Measurements from ENCODE around the gene KLHL11.

GRCh38 chr17:41813152-41813680 lies 52.0 kb downstream of the KLHL11 start:
- no peak for TF ChIP-seq TAF1 (IDR thresholded peaks at IDR 0.05; ENCODE audit: low read depth, low read length)
- TF ChIP-seq EP300 (IDR thresholded peaks at IDR 0.05; ENCODE audit: borderline replicate concordance in 1 of 2, low read depth in 2 of 2, low read length in 2 of 2): no peak
- no peak for TF ChIP-seq RNF2 (IDR thresholded peaks at IDR 0.05; ENCODE audit: borderline replicate concordance, low read depth, low read length, missing control alignments, poor library complexity, severe bottlenecking)
- TF ChIP-seq CTCF (IDR thresholded peaks at IDR 0.05; ENCODE audit: control extremely low read depth in 1 of 3, insufficient read depth in 1 of 3, low read depth in 1 of 3, low read length in 3 of 3): no peak
- TF ChIP-seq KDM4A (IDR thresholded peaks at IDR 0.05; ENCODE audit: low read depth, low read length, severe bottlenecking): no peak
- TF ChIP-seq HDAC2 (IDR thresholded peaks at IDR 0.05; ENCODE audit: borderline replicate concordance in 1 of 2, low read depth in 2 of 2, low read length in 2 of 2): no peak
- TF ChIP-seq POLR2A (IDR thresholded peaks at IDR 0.05; ENCODE audit: control extremely low read depth in 1 of 2, low read depth in 2 of 2, low read length in 2 of 2): no peak
- TF ChIP-seq SP2 (IDR thresholded peaks at IDR 0.05; ENCODE audit: low read length): no peak
- TF ChIP-seq ZNF274 (IDR thresholded peaks at IDR 0.05; ENCODE audit: borderline replicate concordance, extremely low read depth, low read length): no peak
- no peak for TF ChIP-seq CHD1 (IDR thresholded peaks at IDR 0.05; ENCODE audit: low read depth, low read length)
- no peak for TF ChIP-seq TEAD4 (IDR thresholded peaks at IDR 0.05; ENCODE audit: low read depth, low read length)
- TF ChIP-seq SIRT6 (IDR thresholded peaks at IDR 0.05; ENCODE audit: low read length): no peak

All from H1 (cell line).